A549 (cell line): ENCODE measurements around the gene GNAO1. TPM values are rescaled to one million over a fixed set of nuclear protein-coding genes. Genes with fewer than 3 reads are reported as not detected.

ENCODE experiments used
- ATAC-seq, 2 experiments: fragments of 200-7000 bp in 1 of 2; fragments of >200 bp in 1 of 2; cut with Nextera tagmentation in 1 of 2; cut with Tn5 transposase in 1 of 2; 3 replicates each; pipeline versions ENCODE4 v1.8.0 to v1.9.1; 2018 to 2020; ENCODE audit warnings: mild to moderate bottlenecking in 1 of 2, moderate library complexity in 1 of 2
- CTCF ChIA-PET: fragments of 300-600 bp; sonication (Branson Sonifier 250); formaldehyde crosslinking; extraction: SDS; loops from one replicate; lab custom pipeline; 2021; ENCODE audit warnings: antibody characterized with exemption, inconsistent platforms; lab: Yijun Ruan, JAX
- POLR2A ChIA-PET: fragments of 350-600 bp; formaldehyde crosslinking; extraction: SDS; loops from one replicate; lab custom pipeline; 2021; ENCODE audit warnings: antibody characterized with exemption, inconsistent platforms; lab: Yijun Ruan, JAX
- DNase-seq, 2 experiments: peaks; one replicate each; pipeline versions ENCODE4 v3.0.0 to v3.0.0-alpha.2; 2011 to 2016; ENCODE audit warnings: low read depth in 1 of 2, low spot score in 1 of 2
- FAIRE-seq: peaks from 2 replicates; lab custom pipeline; 2011; peaks lifted over from hg19 to GRCh38; lab: Jason Lieb, UNC
- H3K27ac ChIP-seq, 2 experiments: fragments of >200 bp; sonication (Bioruptor Twin); formaldehyde crosslinking; 3 replicates each; pipeline ENCODE4 v1.5.1; 2016 to 2017
- H3K4me1 ChIP-seq: fragments of >200 bp; sonication (Bioruptor Twin); formaldehyde crosslinking; 3 replicates; pipeline ENCODE4 v1.6.1; 2016
- H3K4me2 ChIP-seq: fragments of >200 bp; sonication (Bioruptor Twin); formaldehyde crosslinking; 3 replicates; pipeline ENCODE4 v1.6.1; 2016
- H3K4me3 ChIP-seq: fragments of >200 bp; sonication (Bioruptor Twin); formaldehyde crosslinking; 3 replicates; pipeline ENCODE4 v1.5.1; 2016
- H3K9me3 ChIP-seq: fragments of >200 bp; sonication (Bioruptor Twin); formaldehyde crosslinking; 3 replicates; pipeline ENCODE4 v1.6.1; 2016
- BHLHE40 ChIP-seq: IDR thresholded peaks from 2 replicates; pipeline ENCODE4 v1.6.1; 2012; ENCODE audit warnings: low read depth, low read length, inconsistent platforms
- CBX8 ChIP-seq: fragments of 200-600 bp; sonication (generic); IDR thresholded peaks from 2 replicates; pipeline ENCODE4 v1.6.1; 2016
- CHD2 ChIP-seq: fragments of 150-350 bp; IDR thresholded peaks from 2 replicates; pipeline ENCODE4 v1.6.1; 2014; ENCODE audit warnings: low read length; ENCODE audit not compliant: partially characterized antibody
- CHD4 ChIP-seq: fragments of 200-600 bp; sonication (generic); IDR thresholded peaks from 2 replicates; pipeline ENCODE4 v1.6.1; 2016; ENCODE audit warnings: antibody characterized with exemption, mild to moderate bottlenecking, borderline replicate concordance
- EHF ChIP-seq: fragments of 250-450 bp; sonication (Bioruptor Pico); IDR thresholded peaks from 2 replicates; pipeline ENCODE4 v1.5.0; 2020; ENCODE audit warnings: mild to moderate bottlenecking
- EP300 ChIP-seq, 2 experiments: fragments of >200 bp; sonication (Bioruptor Twin); formaldehyde crosslinking; IDR thresholded peaks; 2 replicates in 1 of 2; 3 replicates in 1 of 2; pipeline ENCODE4 v1.6.1; 2016 to 2017
- ESRRA ChIP-seq: fragments of 150-350 bp; IDR thresholded peaks from 2 replicates; pipeline ENCODE4 v1.6.1; 2014; ENCODE audit warnings: mild to moderate bottlenecking, low read length, borderline replicate concordance
- FOSB ChIP-seq: fragments of 250-450 bp; sonication (Bioruptor Pico); IDR thresholded peaks from 2 replicates; pipeline ENCODE4 v1.5.0; 2020; ENCODE audit warnings: mild to moderate bottlenecking, moderate library complexity
- GATA3 ChIP-seq: IDR thresholded peaks from 2 replicates; pipeline ENCODE4 v1.6.1; 2012; ENCODE audit warnings: borderline replicate concordance
- HOXB5 ChIP-seq: fragments of 250-450 bp; sonication (Bioruptor Pico); IDR thresholded peaks from 2 replicates; pipeline ENCODE4 v1.5.0; 2020; ENCODE audit warnings: mild to moderate bottlenecking, moderate library complexity
- JUN ChIP-seq, 2 experiments: fragments of >200 bp; sonication (Bioruptor Twin); formaldehyde crosslinking; IDR thresholded peaks; 2 replicates in 1 of 2; 3 replicates in 1 of 2; pipeline ENCODE4 v1.6.1; 2016 to 2017
- KDM1A ChIP-seq: fragments of 200-600 bp; sonication (generic); IDR thresholded peaks from 2 replicates; pipeline ENCODE4 v1.6.1; 2016; ENCODE audit warnings: low read depth, mild to moderate bottlenecking
- NFE2L2 ChIP-seq: fragments of 150-350 bp; conservative IDR thresholded peaks from 2 replicates; pipeline ENCODE4 v1.6.1; 2014; ENCODE audit warnings: low read length
- PBX3 ChIP-seq: IDR thresholded peaks from 2 replicates; pipeline ENCODE4 v1.6.1; 2012
- PHF8 ChIP-seq: fragments of 200-600 bp; sonication (generic); IDR thresholded peaks from 2 replicates; pipeline ENCODE4 v1.6.1; 2016; ENCODE audit warnings: low read depth, mild to moderate bottlenecking, antibody characterized with exemption, moderate library complexity, borderline replicate concordance
- POLR2AphosphoS2 ChIP-seq: conservative IDR thresholded peaks from 2 replicates; pipeline ENCODE4 v1.6.1; 2012; ENCODE audit warnings: low read length, improper control_type of control experiment, inconsistent platforms
- RARB ChIP-seq: fragments of 250-450 bp; sonication (Bioruptor Pico); IDR thresholded peaks from 2 replicates; pipeline ENCODE4 v1.8.0; 2021; ENCODE audit warnings: mild to moderate bottlenecking, moderate library complexity
- RCOR1 ChIP-seq: fragments of 150-350 bp; IDR thresholded peaks from 2 replicates; pipeline ENCODE4 v1.6.1; 2014; ENCODE audit warnings: antibody characterized with exemption, low read length, low read depth
- RFX5 ChIP-seq: fragments of 450-650 bp; IDR thresholded peaks from 2 replicates; pipeline ENCODE4 v1.7.1; 2014; ENCODE audit warnings: antibody characterized with exemption, mild to moderate bottlenecking, moderate library complexity
- SMC3 ChIP-seq: fragments of >200 bp; sonication (Bioruptor Twin); formaldehyde crosslinking; IDR thresholded peaks from 3 replicates; pipeline ENCODE4 v1.6.1; 2018; ENCODE audit warnings: inconsistent platforms
- TFCP2L1 ChIP-seq: fragments of 250-450 bp; sonication (Bioruptor Pico); IDR thresholded peaks from 2 replicates; pipeline ENCODE4 v1.5.0; 2021; ENCODE audit warnings: mild to moderate bottlenecking
- ZNF302 ChIP-seq: fragments of 250-450 bp; sonication (Bioruptor Pico); IDR thresholded peaks from 2 replicates; pipeline ENCODE4 v1.9.0; 2021; ENCODE audit warnings: inconsistent platforms, mild to moderate bottlenecking, moderate library complexity
- ZSCAN20 ChIP-seq: fragments of 250-450 bp; sonication (Bioruptor Pico); IDR thresholded peaks from 2 replicates; pipeline ENCODE4 v1.8.0; 2022; ENCODE audit warnings: mild to moderate bottlenecking, moderate library complexity
- WGBS: methylation state at CpG from one replicate; pipeline ENCODE4 v1.1.6; 2017; ENCODE audit errors: missing lambda C conversion rate; 5-methylcytosine and 5-hydroxymethylcytosine counted together
- polyA plus RNA-seq, 4 experiments: library from polyadenylated mRNA; depleted of rRNA in 3 of 4; stranded (reverse); fragments of >200 nt; fragmentation: RNase III in 1 of 4; extraction: RNeasy Plus Mini Kit Qiagen cat#74134 plus additional on column Dnase treatment in 1 of 4; gene quantifications; 2 replicates in 3 of 4; 3 replicates in 1 of 4; pipeline ENCODE4 v1.2.3, GENCODE V29; 2011 to 2017
- TF ChIP-seq, protein P1 (sequence below): fragments of 150-350 bp; IDR thresholded peaks from 2 replicates; pipeline ENCODE4 v1.6.1; 2014; ENCODE audit warnings: low read depth, mild to moderate bottlenecking, low read length
- TF ChIP-seq, protein P2 (sequence below): fragments of 200-600 bp; sonication (generic); IDR thresholded peaks from 2 replicates; pipeline ENCODE4 v1.6.1; 2016; ENCODE audit warnings: antibody characterized with exemption, mild to moderate bottlenecking, moderate library complexity
- TF ChIP-seq, protein P3 (sequence below): IDR thresholded peaks from 2 replicates; pipeline ENCODE4 v1.6.1; 2012; ENCODE audit warnings: low read depth, borderline replicate concordance

GNAO1 gene
- polyA plus RNA-seq, 2 of the 4 experiments (the other 2 are of a cell fraction), result 0.22 to 0.23 TPM

GRCh38 chr16:56286809-56287208 is 95.5 kb downstream of the GNAO1 start:
- H3K4me1 ChIP-seq, result no peaks in the 10 kb centered on the region
- DNase-seq, result no peak
- CTCF ChIA-PET, result interaction anchor here (0.5 kb wide), 1 partner anchor 210 kb away, joined by 3 read pairs; no protein-coding TSS in a partner anchor
- H3K27ac ChIP-seq, result no peak overlapping the region
- H3K9me3 ChIP-seq, result no peaks in the 10 kb centered on the region
- 34% methylated on average over 7 of the region's 7 CpGs for WGBS
- H3K4me2 ChIP-seq, result no peak overlapping the region
- no peak overlapping the region for H3K4me3 ChIP-seq
- POLR2A ChIA-PET, result no interaction called here
- TF ChIP-seq HOXB5 (no peak), KDM1A (no peak), ZSCAN20 (CRISPR knock-in tag) (no peak)
- TF ChIP-seq, all 56 proteins: peak for 0
- no peak for ATAC-seq
- no peak for FAIRE-seq

- ChIA-PET POLR2A (no interaction called here), CTCF (no interaction called here)
- ATAC-seq (no peak), DNase-seq (no peak), FAIRE-seq (no peak)
- Histone ChIP-seq H3K4me3 (no peak overlapping the region), H3K4me1 (no peaks in the 10 kb centered on the region), H3K4me2 (no peak overlapping the region), H3K27ac (no peak overlapping the region), H3K9me3 (no peaks in the 10 kb centered on the region)
- WGBS, result 37% methylated on average over 6 of the region's 7 CpGs
- no peak for TF ChIP-seq ZSCAN20 (CRISPR knock-in tag)
- no peak for TF ChIP-seq POLR2AphosphoS2
- no peak for TF ChIP-seq EP300 (IDR thresholded peaks at IDR 0.05)
- TF ChIP-seq EHF (CRISPR knock-in tag), result no peak
- no peak for TF ChIP-seq JUN (IDR thresholded peaks at IDR 0.05)
- no peak for TF ChIP-seq TFCP2L1
- no peak for TF ChIP-seq CBX8
- no peak for TF ChIP-seq HOXB5
Observed at GRCh38 chr16:56288019-56288418, 96.7 kb downstream of the GNAO1 start.

DNA sequence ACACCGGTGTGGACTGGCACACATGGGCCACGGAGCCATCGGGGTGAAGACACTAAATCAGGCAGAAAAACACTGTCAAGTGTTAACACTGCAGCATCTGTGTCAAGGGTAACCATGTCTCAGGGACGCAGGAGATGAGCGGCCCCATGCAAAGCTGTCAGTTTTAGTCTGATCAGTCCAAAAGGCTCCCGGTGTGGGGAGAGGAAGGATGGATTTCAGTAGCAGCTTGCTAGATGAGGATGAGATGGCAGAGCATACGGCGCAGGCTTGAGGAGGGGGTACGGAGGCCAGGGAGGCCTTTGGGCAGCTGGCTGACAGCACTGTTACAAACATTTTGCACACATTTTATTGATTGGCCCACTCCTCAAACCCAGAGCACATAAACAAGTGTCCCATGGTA is 98.1 kb downstream of the GNAO1 start:
- DNase-seq, result no peak
- TF ChIP-seq BHLHE40 (no peak), ESRRA (no peak), EP300 (IDR thresholded peaks at IDR 0.05) (no peak)
- TF ChIP-seq, protein P1, sequence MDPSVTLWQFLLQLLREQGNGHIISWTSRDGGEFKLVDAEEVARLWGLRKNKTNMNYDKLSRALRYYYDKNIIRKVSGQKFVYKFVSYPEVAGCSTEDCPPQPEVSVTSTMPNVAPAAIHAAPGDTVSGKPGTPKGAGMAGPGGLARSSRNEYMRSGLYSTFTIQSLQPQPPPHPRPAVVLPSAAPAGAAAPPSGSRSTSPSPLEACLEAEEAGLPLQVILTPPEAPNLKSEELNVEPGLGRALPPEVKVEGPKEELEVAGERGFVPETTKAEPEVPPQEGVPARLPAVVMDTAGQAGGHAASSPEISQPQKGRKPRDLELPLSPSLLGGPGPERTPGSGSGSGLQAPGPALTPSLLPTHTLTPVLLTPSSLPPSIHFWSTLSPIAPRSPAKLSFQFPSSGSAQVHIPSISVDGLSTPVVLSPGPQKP, result no peak
- TF ChIP-seq, protein P2, sequence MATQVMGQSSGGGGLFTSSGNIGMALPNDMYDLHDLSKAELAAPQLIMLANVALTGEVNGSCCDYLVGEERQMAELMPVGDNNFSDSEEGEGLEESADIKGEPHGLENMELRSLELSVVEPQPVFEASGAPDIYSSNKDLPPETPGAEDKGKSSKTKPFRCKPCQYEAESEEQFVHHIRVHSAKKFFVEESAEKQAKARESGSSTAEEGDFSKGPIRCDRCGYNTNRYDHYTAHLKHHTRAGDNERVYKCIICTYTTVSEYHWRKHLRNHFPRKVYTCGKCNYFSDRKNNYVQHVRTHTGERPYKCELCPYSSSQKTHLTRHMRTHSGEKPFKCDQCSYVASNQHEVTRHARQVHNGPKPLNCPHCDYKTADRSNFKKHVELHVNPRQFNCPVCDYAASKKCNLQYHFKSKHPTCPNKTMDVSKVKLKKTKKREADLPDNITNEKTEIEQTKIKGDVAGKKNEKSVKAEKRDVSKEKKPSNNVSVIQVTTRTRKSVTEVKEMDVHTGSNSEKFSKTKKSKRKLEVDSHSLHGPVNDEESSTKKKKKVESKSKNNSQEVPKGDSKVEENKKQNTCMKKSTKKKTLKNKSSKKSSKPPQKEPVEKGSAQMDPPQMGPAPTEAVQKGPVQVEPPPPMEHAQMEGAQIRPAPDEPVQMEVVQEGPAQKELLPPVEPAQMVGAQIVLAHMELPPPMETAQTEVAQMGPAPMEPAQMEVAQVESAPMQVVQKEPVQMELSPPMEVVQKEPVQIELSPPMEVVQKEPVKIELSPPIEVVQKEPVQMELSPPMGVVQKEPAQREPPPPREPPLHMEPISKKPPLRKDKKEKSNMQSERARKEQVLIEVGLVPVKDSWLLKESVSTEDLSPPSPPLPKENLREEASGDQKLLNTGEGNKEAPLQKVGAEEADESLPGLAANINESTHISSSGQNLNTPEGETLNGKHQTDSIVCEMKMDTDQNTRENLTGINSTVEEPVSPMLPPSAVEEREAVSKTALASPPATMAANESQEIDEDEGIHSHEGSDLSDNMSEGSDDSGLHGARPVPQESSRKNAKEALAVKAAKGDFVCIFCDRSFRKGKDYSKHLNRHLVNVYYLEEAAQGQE, result no peak
- no peak overlapping the region for H3K27ac ChIP-seq
- 46% methylated on average over 9 of the region's 9 CpGs for WGBS
- FAIRE-seq, result no peak
- H3K4me3 ChIP-seq, result no peak overlapping the region
- POLR2A ChIA-PET, result no interaction called here
- no peak for ATAC-seq
- H3K4me2 ChIP-seq, result no peak overlapping the region
- H3K9me3 ChIP-seq, result no peaks in the 10 kb centered on the region
- no peaks in the 10 kb centered on the region for H3K4me1 ChIP-seq
- CTCF ChIA-PET, result interaction anchor here (1.0 kb wide), 1 partner anchor 9 kb away, joined by 7 read pairs; no protein-coding TSS in a partner anchor

- no peak for DNase-seq
- no peak for FAIRE-seq
- no peaks in the 10 kb centered on the region for H3K9me3 ChIP-seq
- WGBS, result 57% methylated on average over 4 of the region's 4 CpGs
- no peak overlapping the region for H3K4me2 ChIP-seq
- H3K4me3 ChIP-seq, result no peak overlapping the region
- ChIA-PET CTCF (interaction anchor here (1.0 kb wide), 1 partner anchor 9 kb away, joined by 7 read pairs; no protein-coding TSS in a partner anchor), POLR2A (no interaction called here)
- TF ChIP-seq CHD4 (no peak), JUN (IDR thresholded peaks at IDR 0.05) (no peak), SMC3 (no peak), PBX3 (no peak), RFX5 (no peak), PHF8 (no peak), ZNF302 (CRISPR knock-in tag) (no peak), RARB (CRISPR knock-in tag) (no peak), FOSB (CRISPR knock-in tag) (no peak), RCOR1 (no peak), GATA3 (no peak), EP300 (IDR thresholded peaks at IDR 0.05) (no peak), NFE2L2 (no peak), POLR2AphosphoS2 (no peak), CHD2 (no peak)
- TF ChIP-seq, protein P3, sequence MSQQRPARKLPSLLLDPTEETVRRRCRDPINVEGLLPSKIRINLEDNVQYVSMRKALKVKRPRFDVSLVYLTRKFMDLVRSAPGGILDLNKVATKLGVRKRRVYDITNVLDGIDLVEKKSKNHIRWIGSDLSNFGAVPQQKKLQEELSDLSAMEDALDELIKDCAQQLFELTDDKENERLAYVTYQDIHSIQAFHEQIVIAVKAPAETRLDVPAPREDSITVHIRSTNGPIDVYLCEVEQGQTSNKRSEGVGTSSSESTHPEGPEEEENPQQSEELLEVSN, result no peak
- H3K4me1 ChIP-seq, result no peaks in the 10 kb centered on the region
- ATAC-seq, result no peak
- no peak overlapping the region for H3K27ac ChIP-seq
Observed at GRCh38 chr16:56289862-56290261, 98.6 kb downstream of the GNAO1 start.
